Fibroblast of lung (primary cell): ENCODE results near the gene LRRC8D. TPM values are rescaled to one million over a fixed set of nuclear protein-coding genes. Genes with fewer than 3 reads are reported as not detected.

Experiments used
- DNase-seq, 2 donors: peaks; one replicate each; pipeline versions ENCODE4 v3.0.0 to v3.0.0-alpha.2; 2010; ENCODE audit warnings: low read depth in 2 of 2
- H2AFZ ChIP-seq: 2 replicates; pipeline ENCODE4 v1.5.1; 2012; ENCODE audit warnings: low read length, control low read depth, inconsistent platforms
- H3K27ac ChIP-seq: 2 replicates; pipeline ENCODE4 v1.5.1; 2011; ENCODE audit warnings: low read length, control low read depth; ENCODE audit not compliant: insufficient read depth
- H3K27me3 ChIP-seq: 2 replicates; pipeline ENCODE4 v1.5.1; 2011; ENCODE audit warnings: mild to moderate bottlenecking, low read length; ENCODE audit not compliant: control insufficient read depth, insufficient read depth
- H3K36me3 ChIP-seq: 2 replicates; pipeline ENCODE4 v1.5.1; 2011; ENCODE audit warnings: low read length; ENCODE audit not compliant: control insufficient read depth, insufficient read depth
- H3K4me1 ChIP-seq: 2 replicates; pipeline ENCODE4 v1.5.1; 2011; ENCODE audit warnings: low read length; ENCODE audit not compliant: control insufficient read depth, insufficient read depth; ENCODE audit errors: extremely low read depth
- H3K4me2 ChIP-seq: 2 replicates; pipeline ENCODE4 v1.5.1; 2011; ENCODE audit warnings: low read length, control low read depth; ENCODE audit not compliant: insufficient read depth; ENCODE audit errors: extremely low read depth
- H3K4me3 ChIP-seq, 4 experiments: fragments of 200-600 bp in 1 of 4; sonication (generic) in 1 of 4; replicated peaks in 1 of 4; 2 replicates each; pipeline ENCODE4 v1.5.1; 2011 to 2016; ENCODE audit warnings: low read length in 4 of 4, low read depth in 3 of 4, mild to moderate bottlenecking in 3 of 4, control low read depth in 2 of 4, inconsistent platforms in 1 of 4, mixed read lengths in 1 of 4; ENCODE audit not compliant: insufficient read depth in 1 of 4; ENCODE audit errors: control extremely low read depth in 1 of 4
- H3K79me2 ChIP-seq: 2 replicates; pipeline ENCODE4 v1.5.1; 2012; ENCODE audit warnings: mild to moderate bottlenecking, low read length, inconsistent platforms; ENCODE audit not compliant: control insufficient read depth, insufficient read depth
- H3K9ac ChIP-seq: 2 replicates; pipeline ENCODE4 v1.5.1; 2011; ENCODE audit warnings: mild to moderate bottlenecking, low read length, control low read depth; ENCODE audit not compliant: insufficient read depth
- H3K9me3 ChIP-seq: 2 replicates; pipeline ENCODE4 v1.5.1; 2012; ENCODE audit warnings: low read depth, low read length; ENCODE audit not compliant: control insufficient read depth, insufficient read depth
- H4K20me1 ChIP-seq: 2 replicates; pipeline ENCODE4 v1.5.1; 2011; ENCODE audit warnings: low read length; ENCODE audit not compliant: control insufficient read depth, insufficient read depth; ENCODE audit errors: extremely low read depth
- CTCF ChIP-seq, 2 donors: IDR thresholded peaks in 1 of 2; conservative IDR thresholded peaks in 1 of 2; 1 replicate in 1 of 2; 2 replicates in 1 of 2; pipeline ENCODE4 v1.5.1; 2011 to 2012; ENCODE audit warnings: low read length in 2 of 2, control low read depth in 1 of 2, inconsistent platforms in 1 of 2, low read depth in 1 of 2, mild to moderate bottlenecking in 1 of 2
- EZH2 ChIP-seq: IDR thresholded peaks from 2 replicates; pipeline ENCODE4 v1.5.1; 2012; ENCODE audit warnings: low read length, control low read depth, mild to moderate bottlenecking; ENCODE audit errors: missing control alignments
- polyA plus RNA-seq, 2 donors: library from polyadenylated mRNA; depleted of rRNA in 1 of 2; stranded (reverse) in 1 of 2; unstranded in 1 of 2; fragments of >200 nt; gene quantifications; 2 replicates each; pipeline ENCODE4 v1.2.1, GENCODE V29; 2011 to 2012; ENCODE audit warnings: missing spikeins in 1 of 2
- total RNA-seq: library from RNA; depleted of rRNA; stranded (reverse); fragments of >200 nt; gene quantifications from 2 replicates; pipeline ENCODE4 v1.2.1, GENCODE V29; 2014

The LRRC8D gene
- total and polyA plus RNA-seq, 2 donors (not counting 1 experiment from before 2014, with no cell fraction given), result 41.0 to 58.1 TPM

GRCh38 chr1:89942014-89942413 lies 121.2 kb downstream of the LRRC8D start:
- Histone ChIP-seq H3K4me1 (peaks cover 21% of the 10 kb centered on the region), H3K9ac (no peak overlapping the region), H3K27me3 (no peaks in the 10 kb centered on the region), H3K4me3 (no peak overlapping the region), H3K27ac (peak overlapping the region; percentile 64), H4K20me1 (no peaks in the 10 kb centered on the region), H3K4me2 (no peak overlapping the region), H2AFZ (no peak overlapping the region), H3K79me2 (no peaks in the 10 kb centered on the region), H3K36me3 (no peaks in the 10 kb centered on the region), H3K9me3 (no peaks in the 10 kb centered on the region)
- DNase-seq, result no peak
- TF ChIP-seq EZH2 (no peak), CTCF (conservative IDR thresholded peaks at IDR 0.05 in 1 of 2, IDR thresholded peaks at IDR 0.05 in 1 of 2; ENCODE audit: low read depth in 1 of 2, low read length in 2 of 2) (no peak)

GRCh38 chr1:89942825-89943658 lies 122.2 kb downstream of the LRRC8D start:
- no peaks in the 10 kb centered on the region for H3K27me3 ChIP-seq
- H2AFZ ChIP-seq, result no peak overlapping the region
- H3K27ac ChIP-seq, result peak overlapping the region; percentile 64
- H4K20me1 ChIP-seq, result no peaks in the 10 kb centered on the region
- no peak overlapping the region for H3K4me3 ChIP-seq
- H3K4me2 ChIP-seq, result peak overlapping the region; percentile 37
- H3K9ac ChIP-seq, result no peak overlapping the region
- H3K4me1 ChIP-seq, result peaks cover 17% of the 10 kb centered on the region
- no peaks in the 10 kb centered on the region for H3K79me2 ChIP-seq
- no peaks in the 10 kb centered on the region for H3K36me3 ChIP-seq
- peak in 1 of 2 donors; percentile 86 for DNase-seq
- no peaks in the 10 kb centered on the region for H3K9me3 ChIP-seq
- TF ChIP-seq EZH2, result no peak
- TF ChIP-seq CTCF (conservative IDR thresholded peaks at IDR 0.05 in 1 of 2, IDR thresholded peaks at IDR 0.05 in 1 of 2; ENCODE audit: low read depth in 1 of 2, low read length in 2 of 2), result no peak

GRCh38 chr1:89943846-89944781 lies 123.3 kb downstream of the LRRC8D start:
- DNase-seq, result peak in 1 of 2 donors; percentile 64
- peak overlapping the region; percentile 37 for H3K4me2 ChIP-seq

More at GRCh38 chr1:89943846-89944781, 123.3 kb downstream of the LRRC8D start:
- no peaks in the 10 kb centered on the region for H3K9me3 ChIP-seq
- H3K4me3 ChIP-seq, result no peak overlapping the region
- H3K36me3 ChIP-seq, result no peaks in the 10 kb centered on the region
- peak overlapping the region; percentile 64 for H3K27ac ChIP-seq
- H4K20me1 ChIP-seq, result no peaks in the 10 kb centered on the region
- no peaks in the 10 kb centered on the region for H3K79me2 ChIP-seq
- H3K9ac ChIP-seq, result no peak overlapping the region
- H2AFZ ChIP-seq, result no peak overlapping the region
- TF ChIP-seq CTCF (conservative IDR thresholded peaks at IDR 0.05 in 1 of 2, IDR thresholded peaks at IDR 0.05 in 1 of 2; ENCODE audit: low read depth in 1 of 2, low read length in 2 of 2) (no peak), EZH2 (no peak)
- no peaks in the 10 kb centered on the region for H3K27me3 ChIP-seq
- H3K4me1 ChIP-seq, result peaks cover 17% of the 10 kb centered on the region
